GM18502 (cell line): ENCODE results near the gene KCTD8.
A peak's percentile ranks its signal among the peaks of the same experiment; 100 is the strongest.
"Not testable (repeated sequence)": the region's sequence is repeated elsewhere in the genome, so short reads cannot be mapped to it uniquely, and the experiment has no call there.

Experiments
- ATAC-seq: cut with Tn5 transposase; IDR thresholded peaks from one replicate; pipeline ENCODE4 v1.9.1; 2021; ENCODE audit warnings: mild to moderate bottlenecking; ENCODE audit not compliant: unreplicated experiment, poor library complexity

Gene KCTD8

GRCh38 chr4:44342800-44343199 lies 105.8 kb downstream of the KCTD8 start:
- ATAC-seq = no peak

DNA sequence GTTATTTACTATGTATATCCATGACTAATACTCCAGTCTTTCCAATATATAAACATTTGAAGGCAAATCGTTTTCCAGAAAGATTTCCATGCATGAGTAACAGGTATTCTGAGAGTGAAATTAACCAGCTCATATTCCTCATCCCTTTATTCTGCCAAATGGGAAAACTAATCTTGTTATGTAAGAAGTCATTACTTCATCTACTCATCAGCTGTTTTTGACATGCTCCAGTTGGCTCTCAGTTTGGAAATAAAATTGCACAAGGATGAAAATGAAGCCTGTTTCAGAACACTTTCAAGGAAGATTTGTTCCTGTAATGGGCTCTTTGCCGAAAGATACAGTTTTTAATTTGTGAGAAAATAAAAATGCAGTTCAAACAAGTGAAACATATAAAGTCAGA lies 121.9 kb downstream of the KCTD8 start:
- ATAC-seq = no peak

- ATAC-seq = no peak
Observed at GRCh38 chr4:44320833-44321232, 127.8 kb downstream of the KCTD8 start.

GRCh38 chr4:44319129-44319528 lies 129.5 kb downstream of the KCTD8 start:
- ATAC-seq = no peak

DNA sequence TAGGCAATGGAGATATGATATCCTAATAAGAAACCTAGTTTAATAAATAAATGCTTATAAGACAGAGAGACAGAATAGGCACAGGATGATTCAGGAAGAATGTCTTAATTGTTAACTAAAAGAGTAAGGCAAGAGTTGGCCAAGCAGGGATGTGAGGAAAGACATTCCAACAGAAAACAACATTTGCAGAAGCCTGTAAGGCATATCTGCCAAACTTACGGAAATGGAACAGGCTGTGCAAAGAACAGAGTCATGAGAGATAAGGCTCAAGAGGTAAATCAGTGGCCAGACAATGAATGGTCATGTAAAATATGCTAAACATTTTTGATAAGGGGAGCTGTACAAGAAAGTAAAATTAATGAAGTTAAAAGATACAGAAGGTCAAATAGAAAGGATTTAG lies 134.9 kb downstream of the KCTD8 start:
- ATAC-seq = no peak

- no peak for ATAC-seq
Observed at GRCh38 chr4:44287505-44287904, 161.1 kb downstream of the KCTD8 start.

DNA sequence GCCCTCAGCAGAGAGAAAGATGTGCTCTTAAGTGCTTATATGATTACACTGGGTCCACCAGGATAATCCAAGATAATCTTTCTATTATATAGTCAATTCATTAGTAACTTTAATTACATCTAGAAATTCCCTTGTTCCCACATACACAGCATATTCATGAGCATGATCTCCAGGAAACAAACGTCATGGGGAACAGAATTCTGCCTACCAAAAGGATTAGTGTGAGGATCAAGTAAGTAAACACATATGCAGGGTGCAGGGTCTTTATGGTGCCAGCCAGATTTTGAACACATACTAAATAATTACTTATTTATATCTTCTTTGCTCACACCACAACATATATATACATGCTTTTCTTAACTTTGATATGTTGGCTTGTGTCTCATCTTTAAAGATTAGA lies 169.1 kb downstream of the KCTD8 start:
- no peak for ATAC-seq

- ATAC-seq = no peak
Observed at GRCh38 chr4:44279066-44279465, 169.5 kb downstream of the KCTD8 start.

DNA sequence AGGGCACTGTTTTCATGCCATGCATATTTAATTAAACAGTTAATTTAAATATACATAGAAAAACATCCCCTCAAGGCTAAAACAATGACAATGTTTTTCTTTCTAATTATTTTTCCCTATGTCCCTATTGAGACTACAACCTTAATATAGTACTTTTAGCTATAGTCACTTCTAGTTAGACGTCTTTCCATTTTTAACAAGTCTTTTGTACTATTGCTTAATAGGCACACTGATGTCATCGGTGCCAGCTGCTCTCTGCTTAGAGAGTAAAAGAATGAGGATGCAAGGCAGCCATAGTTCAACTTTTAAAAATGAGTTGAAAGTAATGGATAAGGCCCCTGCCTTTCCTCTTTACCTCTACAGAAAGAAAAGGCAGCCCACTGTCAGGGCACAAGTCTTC lies 191.1 kb downstream of the KCTD8 start:
- no peak for ATAC-seq

GRCh38 chr4:44256414-44256813 lies 192.2 kb downstream of the KCTD8 start:
- ATAC-seq = no peak

GRCh38 chr4:44237643-44238042 lies 211.0 kb downstream of the KCTD8 start:
- ATAC-seq = no peak

GRCh38 chr4:44235897-44236296 lies 212.7 kb downstream of the KCTD8 start:
- ATAC-seq = no peak

- ATAC-seq = no peak
Observed at GRCh38 chr4:44232262-44232661, 216.3 kb downstream of the KCTD8 start.

- no peak for ATAC-seq
Observed at GRCh38 chr4:44231006-44231405, 217.6 kb downstream of the KCTD8 start.

GRCh38 chr4:44228326-44228725 lies 220.3 kb downstream of the KCTD8 start:
- ATAC-seq = no peak

DNA sequence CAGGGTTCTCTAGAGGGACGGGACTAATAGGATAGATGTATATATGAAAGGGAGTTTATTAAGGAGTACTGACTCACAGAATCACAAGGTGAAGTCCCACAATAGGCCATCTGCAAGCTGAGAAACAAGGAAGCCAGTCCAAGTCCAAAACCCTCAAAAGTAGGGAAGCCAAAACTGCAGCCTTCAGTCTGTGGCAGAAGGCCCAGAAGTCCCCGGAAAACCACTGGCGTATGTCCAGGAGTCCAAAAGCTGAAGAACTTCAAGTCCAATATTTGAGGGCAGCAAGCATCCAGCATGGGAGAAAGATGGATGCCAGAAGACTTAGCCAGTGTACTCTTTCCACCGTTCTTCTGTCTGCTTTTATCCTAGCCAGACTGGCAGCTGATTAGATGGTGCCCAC lies 227.2 kb downstream of the KCTD8 start:
- ATAC-seq = no peak

GRCh38 chr4:44210750-44211149 lies 237.9 kb downstream of the KCTD8 start:
- peak; percentile 44 for ATAC-seq

GRCh38 chr4:44196796-44197195 lies 251.8 kb downstream of the KCTD8 start:
- no peak for ATAC-seq

GRCh38 chr4:44194365-44194764 lies 254.2 kb downstream of the KCTD8 start:
- no peak for ATAC-seq

DNA sequence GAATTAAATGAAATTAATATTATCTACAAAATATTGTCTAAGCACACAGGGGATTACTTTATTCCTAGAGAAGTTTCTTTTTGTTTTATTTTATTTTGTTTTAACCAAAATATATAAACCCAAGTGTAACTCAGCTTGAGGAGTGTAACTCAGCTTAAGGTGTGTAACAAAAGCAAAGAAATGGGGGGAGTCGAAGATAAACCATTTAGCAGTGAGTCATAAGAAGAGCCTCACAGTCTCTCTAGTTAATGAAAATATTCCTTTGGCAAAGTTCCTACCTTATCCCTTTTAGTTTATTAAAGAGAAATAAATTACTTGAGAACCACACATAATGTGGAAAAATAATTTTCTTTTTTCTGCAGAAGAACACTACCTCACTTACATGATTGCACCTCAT lies 261.8 kb downstream of the KCTD8 start:
- no peak for ATAC-seq

GRCh38 chr4:44186096-44186849 lies 262.3 kb downstream of the KCTD8 start:
- ATAC-seq = no peak

- ATAC-seq = not testable (repeated sequence)
Observed at GRCh38 chr4:44181491-44182349, 266.9 kb downstream of the KCTD8 start.
